ENCODE data around the gene DLX4. TPM values are rescaled to one million over a fixed set of nuclear protein-coding genes. Genes with fewer than 3 reads are reported as not detected.

The DLX4 gene
- total RNA-seq, 1 experiment from 2014 or later = 11.2 TPM

GRCh38 chr17:49979748-49980479 is 10.9 kb downstream of the DLX4 start:
- no peak overlapping the region for H3K4me3 ChIP-seq (ENCODE audit: low read depth in 2 of 2, low read length in 2 of 2)
- in situ Hi-C loops (cut with HindIII; ENCODE audit: low pct_unique_long_range_greater_than_20kb, low sequenced_read_pairs) = no loop called here
- no peaks in the 10 kb centered on the region for H3K36me3 ChIP-seq (ENCODE audit: control insufficient read depth, insufficient read depth, low read length)
- H3K27ac ChIP-seq (ENCODE audit: low read length) = no peak overlapping the region
- no peaks in the 10 kb centered on the region for H3K9me3 ChIP-seq (ENCODE audit: control insufficient read depth, insufficient read depth, low read depth, low read length)
- TF ChIP-seq REST (IDR thresholded peaks at IDR 0.05; ENCODE audit: insufficient read depth in 1 of 2, low read depth in 2 of 2, low read length in 1 of 2) = no peak
- TF ChIP-seq POLR2AphosphoS5 (IDR thresholded peaks at IDR 0.05; ENCODE audit: low read depth, low read length) = no peak
- TF ChIP-seq CTCF (IDR thresholded peaks at IDR 0.05) = no peak
- no peak for TF ChIP-seq SIN3A (IDR thresholded peaks at IDR 0.05; ENCODE audit: borderline replicate concordance, insufficient read depth, low read depth, low read length)
- no peak for TF ChIP-seq TCF7L2 (IDR thresholded peaks at IDR 0.05; ENCODE audit: low read depth, low read length)
- intact Hi-C loops (cut with micrococcal nuclease; ENCODE audit: unreplicated experiment) = no loop called here
- ATAC-seq (no peak), DNase-seq (ENCODE audit: low read depth, low spot score) (no peak)
- H3K4me1 ChIP-seq (ENCODE audit: control insufficient read depth, insufficient read depth, low read length) = peaks cover 26% of the 10 kb centered on the region
- H3K27me3 ChIP-seq (ENCODE audit: control insufficient read depth, insufficient read depth, low read length) = no peaks in the 10 kb centered on the region
- ChIA-PET POLR2A (interaction anchor here (0.6 kb wide), 1 partner anchor 22 kb away, joined by 5 read pairs; no protein-coding TSS in a partner anchor), CTCF (interaction anchor here (0.6 kb wide), 1 partner anchor 20 kb away, joined by 3 read pairs; no protein-coding TSS in a partner anchor)
- BruUV-seq (replicated peaks) = no TSS peak

- TF ChIP-seq POLR2AphosphoS5 (IDR thresholded peaks at IDR 0.05; ENCODE audit: low read depth, low read length) (no peak), REST (IDR thresholded peaks at IDR 0.05; ENCODE audit: insufficient read depth in 1 of 2, low read depth in 2 of 2, low read length in 1 of 2) (no peak), CTCF (IDR thresholded peaks at IDR 0.05) (no peak), SIN3A (IDR thresholded peaks at IDR 0.05; ENCODE audit: borderline replicate concordance, insufficient read depth, low read depth, low read length) (no peak), TCF7L2 (IDR thresholded peaks at IDR 0.05; ENCODE audit: low read depth, low read length) (no peak)
- intact Hi-C loops (cut with micrococcal nuclease; ENCODE audit: unreplicated experiment) (no loop called here), in situ Hi-C loops (cut with HindIII; ENCODE audit: low pct_unique_long_range_greater_than_20kb, low sequenced_read_pairs) (no loop called here)
- BruUV-seq (replicated peaks) = no TSS peak
- no peak for DNase-seq (ENCODE audit: low read depth, low spot score)
- POLR2A ChIA-PET = no interaction called here
- Histone ChIP-seq H3K27me3 (ENCODE audit: control insufficient read depth, insufficient read depth, low read length) (no peaks in the 10 kb centered on the region), H3K4me1 (ENCODE audit: control insufficient read depth, insufficient read depth, low read length) (peaks cover 29% of the 10 kb centered on the region), H3K9me3 (ENCODE audit: control insufficient read depth, insufficient read depth, low read depth, low read length) (no peaks in the 10 kb centered on the region), H3K36me3 (ENCODE audit: control insufficient read depth, insufficient read depth, low read length) (no peaks in the 10 kb centered on the region), H3K27ac (ENCODE audit: low read length) (no peak overlapping the region), H3K4me3 (ENCODE audit: low read depth in 2 of 2, low read length in 2 of 2) (no peak overlapping the region)
- ATAC-seq = no peak
- CTCF ChIA-PET = no interaction called here
Observed at GRCh38 chr17:49980703-49981197, 11.8 kb downstream of the DLX4 start.

All from Panc1 (cell line).